Measurements from ENCODE around the gene ORC5.
"Not testable (repeated sequence)": the region's sequence is repeated elsewhere in the genome, so short reads cannot be mapped to it uniquely, and the experiment has no call there.

The ORC5 gene

DNA sequence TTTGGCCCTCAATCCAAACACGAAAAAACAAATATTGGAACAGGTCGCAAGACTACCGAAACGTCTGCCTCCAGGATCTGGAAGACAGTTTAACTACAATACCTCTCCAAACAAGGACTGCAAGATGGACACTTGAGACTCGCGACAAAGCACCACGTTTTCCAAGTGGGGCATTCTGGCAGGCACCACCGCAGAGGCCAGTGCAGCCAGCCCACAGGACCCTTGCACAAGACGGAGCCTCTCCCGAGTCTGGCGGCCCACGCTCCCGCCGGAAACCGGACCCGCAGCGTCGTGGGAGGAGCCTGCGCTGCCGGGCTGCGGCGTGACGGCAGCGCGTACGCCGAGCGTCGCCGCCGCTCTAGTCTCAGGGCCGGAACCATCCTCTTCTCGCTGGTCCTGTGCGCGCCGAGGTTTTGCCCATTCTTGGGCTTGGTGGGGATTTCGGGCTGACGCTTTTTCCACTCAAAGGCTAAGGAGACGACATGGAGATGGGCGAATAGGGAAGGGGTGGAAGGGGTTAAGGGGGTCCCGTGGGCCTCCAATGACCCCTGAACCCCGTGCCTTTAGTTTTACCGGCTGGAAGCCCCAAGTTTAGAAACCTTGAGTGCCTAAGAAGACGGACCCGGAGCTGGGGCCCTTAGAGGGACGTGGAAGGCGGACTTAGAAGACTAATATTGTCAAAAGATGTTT, at the start of gene ORC5:
ORC5 (minus strand) TSS at position 283 of the 690 bp plus-strand sequence; CDS start at position 174, 109 bp downstream.
- peak; percentile 53 to 61 (median 60) for DNase-seq

DNA sequence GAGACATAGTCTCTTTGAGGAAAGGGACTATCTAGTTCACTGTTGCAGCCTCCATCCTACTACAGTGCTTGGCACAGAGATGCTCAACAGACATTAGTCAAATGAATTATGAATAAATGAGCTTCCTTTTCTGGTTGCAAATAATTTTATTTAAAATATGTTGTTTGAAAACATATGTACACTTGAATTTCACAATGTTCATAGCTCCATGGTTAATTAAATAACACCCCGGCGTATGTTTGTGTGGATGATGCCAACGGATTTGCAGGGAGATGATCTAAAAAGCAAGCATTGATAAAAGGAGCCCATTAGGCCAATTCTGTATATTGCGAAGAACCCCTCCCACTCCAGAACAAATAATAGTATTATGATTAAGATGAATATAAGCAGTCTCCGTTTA, 47.8 kb upstream of the ORC5 start:
- no peak for DNase-seq

DNA sequence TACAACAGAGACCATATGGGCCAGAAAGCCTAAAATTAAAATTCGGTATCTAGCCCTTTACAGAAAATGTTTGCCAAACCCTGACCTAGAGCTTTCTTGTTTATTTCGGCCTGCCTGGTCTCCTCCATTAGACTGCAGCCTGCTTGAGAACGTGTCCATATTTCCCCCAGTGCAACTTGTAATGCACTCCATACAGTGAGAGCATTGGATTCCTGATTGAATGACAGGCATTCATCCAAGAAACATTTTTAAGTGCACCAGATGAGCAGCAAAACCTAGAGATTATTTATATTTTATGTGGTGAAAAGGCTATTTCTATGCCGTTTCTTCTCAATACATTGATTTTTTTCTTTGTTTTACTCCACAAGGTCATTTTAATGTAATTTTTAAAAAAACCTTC, 47.4 kb upstream of the ORC5 start:
- no peak for DNase-seq

DNA sequence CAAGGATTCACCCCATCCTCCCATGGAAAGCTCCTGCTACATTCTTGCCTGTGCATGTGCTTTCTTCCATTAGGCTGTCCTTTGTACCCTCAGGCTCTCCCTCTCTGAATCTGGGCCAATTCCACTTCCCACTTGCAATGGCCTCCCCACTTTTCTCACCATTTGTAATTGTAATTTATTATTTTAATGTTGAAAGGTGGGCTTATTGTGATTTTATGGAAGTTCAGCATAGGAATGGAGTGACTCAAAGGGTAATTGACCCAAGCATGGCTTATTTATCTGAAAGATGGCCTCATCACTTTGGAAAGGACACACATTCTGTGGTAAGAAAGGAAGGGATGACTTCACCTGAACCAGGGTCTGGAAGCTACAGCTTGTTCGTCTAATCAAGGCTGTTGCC, 46.9 kb upstream of the ORC5 start:
- no peak for DNase-seq

DNA sequence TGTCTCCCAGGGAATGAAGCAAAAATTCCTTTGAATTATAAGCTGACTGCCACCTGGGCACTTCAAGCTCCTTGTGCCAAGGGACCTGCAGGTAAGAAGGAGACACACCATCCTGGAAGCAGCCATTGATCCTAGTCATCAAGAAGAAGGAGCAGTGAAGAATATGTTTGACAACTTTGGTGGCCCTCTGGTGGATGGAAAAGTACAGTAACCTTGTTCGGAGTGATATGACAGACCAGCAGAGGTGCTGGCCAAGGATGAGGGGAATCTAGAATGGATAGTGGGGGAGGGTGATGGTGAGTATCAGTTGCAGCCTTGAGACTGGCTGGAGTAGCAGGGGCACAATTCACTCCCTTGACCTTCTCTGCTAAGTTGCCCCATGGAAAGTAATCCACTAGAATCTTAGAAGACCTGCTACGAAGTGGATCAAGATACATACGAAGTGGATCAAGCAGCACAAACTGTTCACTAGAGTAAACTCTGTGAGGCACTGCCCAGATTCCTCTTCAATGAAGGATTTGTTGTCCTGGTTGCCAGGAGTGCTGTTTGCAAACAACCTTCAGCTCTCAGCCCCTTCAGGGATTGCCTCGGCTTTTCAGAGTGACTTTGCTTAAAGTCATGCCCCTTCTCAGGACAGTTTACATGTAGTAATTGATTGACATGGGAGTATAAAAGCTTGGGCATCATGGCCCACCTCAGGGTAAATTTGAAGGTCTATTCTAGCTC, 44.8 kb upstream of the ORC5 start:
- no peak for DNase-seq

DNA sequence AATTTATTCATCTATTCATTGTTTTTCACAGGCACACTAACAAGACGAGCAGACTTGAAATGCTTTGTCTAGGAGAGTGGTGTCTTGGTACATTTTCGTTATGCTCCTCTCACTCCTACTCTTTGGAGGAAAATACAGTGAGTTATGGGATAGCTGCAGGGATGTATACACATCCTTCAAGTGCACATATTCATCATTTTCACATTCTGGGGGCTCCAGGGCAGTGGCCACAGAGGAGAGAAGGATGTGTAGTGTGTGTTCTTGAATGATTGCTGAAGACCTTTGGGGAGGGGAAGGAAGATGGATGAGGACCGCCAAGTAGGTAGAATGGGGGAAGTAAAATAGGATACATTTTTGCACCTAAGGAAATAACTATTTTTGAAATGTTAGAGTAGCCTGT, 34.8 kb upstream of the ORC5 start:
- DNase-seq = no peak

DNA sequence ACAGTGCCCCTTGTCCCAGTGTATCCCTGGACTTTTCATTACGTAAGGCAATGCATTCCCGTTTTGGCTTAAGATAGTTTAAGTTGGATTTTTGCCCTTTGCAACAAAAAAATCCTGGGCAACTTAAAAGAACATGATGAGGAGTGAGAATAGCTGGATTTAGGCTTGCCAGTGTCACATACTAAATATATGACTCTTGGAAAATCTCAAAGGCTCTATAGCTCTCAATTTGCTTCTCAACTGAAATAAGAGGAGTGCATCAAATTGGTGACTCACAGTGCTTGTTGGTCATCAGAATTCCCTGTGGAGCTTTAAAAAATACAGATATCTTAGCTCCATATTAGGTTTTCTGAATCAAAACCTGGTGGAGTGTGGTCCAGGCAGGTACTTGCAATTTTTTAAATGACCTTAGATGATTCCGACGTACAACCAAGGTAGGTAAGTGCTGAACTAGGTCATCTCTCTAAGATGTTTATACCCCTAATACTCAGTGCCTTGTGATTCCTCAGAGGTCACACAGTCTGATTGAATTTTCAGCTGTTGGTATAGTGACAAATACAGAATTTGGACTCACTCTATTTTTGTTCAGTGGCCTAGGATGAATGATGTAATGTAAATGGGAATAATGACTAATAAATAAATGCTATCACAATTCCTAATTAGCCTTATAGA, 33.9 kb upstream of the ORC5 start:
- no peak for DNase-seq

DNA sequence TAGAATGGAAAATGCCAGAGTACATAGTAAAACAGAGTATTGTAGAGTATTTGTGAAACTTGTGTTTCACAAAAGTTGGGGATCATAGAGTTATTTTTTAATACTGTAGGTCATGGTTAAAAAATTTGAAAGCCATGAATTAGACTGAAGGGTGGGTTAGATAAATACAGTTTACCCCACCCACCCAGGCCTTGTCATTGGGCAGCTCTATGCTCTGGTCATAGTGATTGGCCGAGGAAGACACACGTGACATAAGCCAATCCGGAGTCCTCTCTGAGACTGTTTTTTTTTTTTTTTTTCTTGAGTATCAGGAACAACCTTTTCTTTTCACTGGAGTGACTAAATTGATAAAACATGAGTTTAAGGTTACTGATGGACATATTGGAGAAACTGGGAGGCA, 33.3 kb upstream of the ORC5 start:
- DNase-seq = no peak

- DNase-seq = no peak
These were observed 32.6 kb upstream of the ORC5 start for GRCh38 chr7:104240401-104240800.

GRCh38 chr7:104234990-104235389, 27.2 kb upstream of the ORC5 start:
- not testable (repeated sequence) for DNase-seq

DNA sequence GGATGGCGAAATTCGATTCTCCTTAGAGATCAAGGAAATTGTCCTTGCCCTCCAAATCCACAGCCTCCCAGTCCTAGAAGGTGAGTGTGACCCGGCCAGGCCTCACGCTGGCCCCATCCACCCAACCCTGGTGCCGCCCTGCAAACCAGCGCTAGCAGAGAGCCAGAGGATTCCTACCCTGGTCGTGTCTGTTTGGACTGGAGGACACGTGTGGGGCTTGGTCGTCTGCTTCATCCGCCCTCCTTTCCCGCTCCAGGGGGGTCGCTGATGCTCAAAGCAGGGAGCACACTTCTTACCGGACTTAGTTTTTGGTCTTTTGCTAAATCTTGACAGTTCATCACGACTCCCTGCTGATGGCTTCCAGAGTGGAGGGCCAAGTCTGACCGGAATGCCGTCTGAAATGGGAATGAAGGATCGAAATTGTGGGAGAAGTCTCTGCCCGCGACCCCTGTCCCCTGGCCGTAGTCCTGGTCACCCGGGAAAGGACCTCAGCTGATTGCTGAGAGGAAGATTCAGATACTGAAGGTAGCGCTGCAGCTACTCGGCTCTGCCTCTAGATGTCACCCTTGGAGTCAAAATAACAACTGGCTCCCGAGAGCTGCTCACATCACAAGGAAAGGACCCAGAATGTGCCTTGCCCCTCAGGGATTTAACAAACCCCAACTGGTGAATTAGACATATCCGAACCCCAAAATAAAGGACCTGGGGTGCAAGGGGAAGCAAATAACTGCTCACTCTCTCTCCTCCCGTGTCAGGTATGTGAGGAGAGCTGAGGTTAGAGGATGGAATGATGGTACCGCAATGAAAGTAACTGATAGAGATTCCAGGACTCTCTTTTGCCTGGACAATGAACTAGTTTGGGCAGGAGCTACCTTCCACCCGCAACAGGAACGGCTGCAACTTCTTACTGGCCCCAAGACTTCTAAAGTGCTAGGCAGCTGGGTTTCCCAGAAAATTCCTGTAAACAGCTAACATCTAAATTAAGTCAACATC, 23.5 kb upstream of the ORC5 start:
- DNase-seq = peak in 2 of 4 experiments; percentile 5

DNA sequence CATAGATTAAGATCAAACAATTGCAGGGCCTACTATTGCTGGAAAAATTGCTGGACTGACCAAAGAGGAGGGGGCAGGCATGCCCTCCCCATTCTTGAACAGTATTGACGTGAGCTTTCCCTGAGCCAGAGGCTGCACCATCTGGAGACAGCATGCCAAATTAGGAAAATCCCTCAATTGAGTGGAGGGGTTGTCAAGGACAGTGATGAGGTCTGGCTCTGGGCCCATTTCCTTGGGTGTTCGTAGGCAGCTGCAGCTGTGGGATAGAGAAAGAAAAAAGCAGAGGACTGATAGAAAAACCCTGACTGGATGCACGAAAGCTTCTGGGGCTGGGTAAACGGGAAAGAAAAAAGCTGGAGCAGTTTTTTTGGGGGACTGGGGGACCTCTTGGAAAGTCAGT, 22.8 kb upstream of the ORC5 start:
- no peak for DNase-seq

- no peak for DNase-seq
These were observed 20.6 kb upstream of the ORC5 start for GRCh38 chr7:104228442-104228841.

DNA sequence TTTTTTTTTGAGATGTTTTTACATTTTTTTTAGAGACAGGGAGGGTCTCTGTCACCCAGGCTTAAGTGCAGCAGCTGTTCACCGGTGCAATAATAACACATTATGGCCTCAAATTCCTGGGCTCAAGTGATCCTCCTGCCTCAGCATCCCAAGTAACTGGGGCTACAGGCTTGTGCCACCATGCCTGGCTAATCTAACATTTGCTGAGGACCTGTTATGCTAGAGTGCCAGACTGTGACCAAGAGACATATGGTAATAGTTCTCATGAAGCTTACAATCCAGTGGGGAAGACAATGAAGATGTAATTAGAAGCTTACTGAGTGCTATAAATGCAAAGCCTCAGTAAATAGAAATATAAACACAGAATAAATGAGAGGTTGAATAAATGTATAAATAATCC, 17.6 kb upstream of the ORC5 start:
- no peak for DNase-seq

- no peak for DNase-seq
These were observed 9.8 kb upstream of the ORC5 start for GRCh38 chr7:104217620-104218019.

GRCh38 chr7:104209063-104209462, 1.2 kb upstream of the ORC5 start:
- no peak for DNase-seq

GRCh38 chr7:104208421-104208780, 588 bp upstream of the ORC5 start:
- DNase-seq = no peak

- no peak for DNase-seq
These were observed 474 bp downstream of the ORC5 start for GRCh38 chr7:104207348-104207730.

DNA sequence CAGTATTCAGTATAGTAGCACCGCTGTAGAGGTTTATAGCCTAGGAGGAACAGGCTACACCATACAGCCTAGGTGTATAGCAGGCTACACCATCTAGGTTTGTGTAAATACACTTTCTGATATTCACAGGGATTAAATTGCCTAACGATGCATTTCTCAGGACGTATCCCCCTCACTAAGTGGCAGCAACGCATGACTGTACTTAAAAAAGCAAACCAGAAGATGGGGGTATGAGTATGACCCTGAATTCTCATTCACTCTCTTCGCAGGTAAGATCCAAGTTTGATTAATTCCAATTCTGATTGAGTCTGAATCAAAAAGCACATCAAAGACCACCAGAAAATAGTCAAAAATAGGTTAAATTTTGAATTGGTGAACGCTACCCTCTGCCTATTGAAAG, 972 bp downstream of the ORC5 start:
- no peak for DNase-seq

- no peak for DNase-seq
These were observed 9.0 kb downstream of the ORC5 start for GRCh38 chr7:104198673-104199278.

GRCh38 chr7:104196161-104196560, 11.7 kb downstream of the ORC5 start:
- no peak for DNase-seq

DNA sequence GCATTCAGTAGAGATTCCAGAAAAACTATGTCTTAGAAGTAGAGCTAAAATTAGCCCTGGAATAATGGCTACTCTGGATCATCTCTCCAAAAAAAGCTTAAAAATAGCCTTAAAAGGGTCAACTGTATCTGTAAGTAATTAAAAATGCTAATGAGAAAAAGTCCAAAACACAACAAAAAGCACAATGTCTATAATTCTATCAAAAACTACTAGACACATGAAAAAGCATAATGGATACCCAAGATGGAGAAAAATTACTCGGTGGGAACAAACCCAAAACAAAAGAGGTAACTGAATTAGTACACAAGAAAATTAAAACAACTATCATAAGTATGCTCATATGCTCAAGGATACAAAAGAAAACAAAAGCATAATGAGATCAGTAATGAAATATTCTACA, 15.4 kb downstream of the ORC5 start:
- DNase-seq = no peak

- DNase-seq = no peak
These were observed 22.5 kb downstream of the ORC5 start for GRCh38 chr7:104185346-104185745.
